Brain pericyte (primary cell): ENCODE results near the gene POMT1.
"Not testable (repeated sequence)": the region's sequence is repeated elsewhere in the genome, so short reads cannot be mapped to it uniquely, and the experiment has no call there.

ENCODE experiments used
- DNase-seq: peaks from one replicate; pipeline ENCODE4 v3.0.0-alpha.2; 2012; ENCODE audit warnings: low read depth, low spot score

Gene POMT1

GRCh38 chr9:131496844-131497405 lies 5.8 kb upstream of the POMT1 start:
- no peak for DNase-seq

DNA sequence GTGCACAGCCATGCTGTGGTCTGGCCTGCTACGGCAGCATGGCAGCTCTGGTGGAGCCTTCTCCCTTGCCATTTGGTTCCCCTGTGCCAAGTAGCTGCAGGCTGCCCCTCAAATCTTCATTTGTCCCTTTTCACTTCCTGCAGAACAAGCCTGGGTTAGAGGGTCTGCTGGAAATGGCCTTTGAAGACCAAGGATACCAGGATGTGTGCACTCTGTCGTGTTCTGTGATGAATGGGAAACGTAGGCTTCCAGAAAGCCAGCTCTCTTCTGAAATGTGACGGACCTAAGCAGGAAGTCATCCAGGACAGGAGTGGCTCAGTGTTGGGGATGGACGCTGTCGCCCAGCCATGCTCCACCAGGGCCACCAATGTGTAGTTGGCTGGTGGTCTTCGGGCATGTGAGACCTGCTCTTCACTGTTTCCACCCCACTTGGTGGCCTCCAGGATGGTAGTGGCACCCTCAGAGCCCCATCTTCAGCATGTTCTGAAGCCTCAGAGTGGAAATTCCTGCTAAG lies 3.4 kb upstream of the POMT1 start:
- no peak for DNase-seq

GRCh38 chr9:131500377-131500776 lies 2.3 kb upstream of the POMT1 start:
- DNase-seq, result no peak

DNA sequence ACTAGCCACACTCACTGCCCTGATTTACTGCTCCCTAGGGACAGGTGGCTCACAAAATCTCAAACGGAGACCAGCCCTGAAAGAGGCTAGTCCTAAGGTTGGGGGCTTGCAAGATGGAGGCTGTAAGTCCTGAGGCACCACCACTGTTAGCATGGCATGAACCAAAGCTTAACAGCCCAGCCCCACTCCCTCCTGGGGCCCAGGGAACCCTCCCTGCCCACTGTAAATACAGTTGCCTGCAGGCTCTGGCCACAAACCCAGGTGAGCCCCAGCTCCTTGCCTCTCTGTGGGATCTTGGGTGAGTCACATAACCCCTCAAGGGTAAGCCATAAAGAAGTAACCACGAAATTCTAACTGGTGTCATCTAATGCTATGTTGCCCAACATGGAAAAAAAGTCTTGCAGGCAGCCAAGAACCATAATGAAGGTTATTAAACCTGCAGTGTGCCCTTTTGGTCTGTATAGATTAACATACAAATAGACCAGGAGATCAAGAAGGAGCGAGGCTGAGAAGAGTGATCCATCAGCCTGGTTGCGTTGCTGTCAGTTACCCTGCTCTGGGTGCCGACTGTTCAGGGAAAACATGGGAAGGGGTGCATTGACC lies 1.7 kb upstream of the POMT1 start:
- DNase-seq, result no peak

DNA sequence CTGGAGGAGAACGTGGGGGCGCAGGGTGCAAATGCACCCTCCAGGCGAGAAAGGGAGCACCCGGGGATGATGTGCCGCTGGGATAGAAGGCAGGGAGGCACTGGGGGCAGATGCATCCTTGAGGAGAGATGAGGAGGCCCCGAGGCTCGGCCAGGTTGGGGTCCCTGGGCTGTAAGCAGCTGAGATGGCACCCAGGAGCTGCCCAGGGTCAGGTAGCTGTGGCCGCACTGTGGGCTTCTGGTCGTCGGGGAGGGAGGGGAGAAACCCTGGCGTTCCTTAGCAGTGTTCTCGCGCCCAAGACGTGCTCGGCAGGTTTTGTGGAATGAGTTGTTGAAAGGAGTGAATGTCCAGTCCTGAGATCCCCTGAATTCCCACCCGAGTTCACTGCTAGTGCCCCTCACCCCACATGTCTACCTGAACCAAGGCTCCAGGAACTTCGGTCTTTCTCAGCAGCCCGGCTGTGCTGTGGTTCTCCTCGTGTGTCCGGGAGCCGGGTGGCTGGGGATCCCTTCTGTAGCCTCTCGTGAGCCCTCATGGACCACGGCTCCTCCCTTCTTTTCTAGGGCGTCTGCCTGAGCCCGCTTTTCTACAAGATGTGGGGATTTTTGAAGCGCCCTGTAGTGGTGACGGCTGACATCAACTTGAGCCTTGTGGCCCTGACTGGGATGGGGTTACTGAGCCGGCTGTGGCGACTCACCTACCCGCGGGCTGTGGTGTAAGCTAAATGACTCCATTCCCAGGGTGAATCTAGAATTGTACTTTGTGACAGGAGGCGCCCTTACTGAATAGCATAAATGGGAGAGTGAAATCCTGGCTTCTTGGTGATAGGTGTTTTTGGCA lies 1.1 kb downstream of the POMT1 start:
- DNase-seq, result no peak

DNA sequence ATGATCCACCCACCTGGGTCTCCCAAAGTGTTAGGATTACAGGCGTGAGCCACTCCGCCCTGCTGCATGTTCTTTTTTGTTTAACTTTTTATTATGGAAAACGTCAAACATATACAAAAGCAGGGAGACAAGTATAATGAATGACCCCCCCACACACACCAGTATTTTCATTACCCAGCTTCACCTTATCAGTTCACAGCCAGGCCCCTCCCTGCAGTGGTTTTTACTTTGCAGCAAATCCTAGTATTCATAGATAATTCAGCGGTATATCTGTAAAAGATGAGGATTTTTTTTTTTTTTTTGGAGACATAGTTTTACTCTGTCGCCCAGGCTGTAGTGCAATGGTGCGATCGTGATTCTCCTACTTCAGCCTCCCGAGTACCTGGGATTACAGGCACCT lies 2.3 kb downstream of the POMT1 start:
- no peak for DNase-seq

GRCh38 chr9:131511416-131511815 lies 8.7 kb downstream of the POMT1 start:
- DNase-seq, result no peak

DNA sequence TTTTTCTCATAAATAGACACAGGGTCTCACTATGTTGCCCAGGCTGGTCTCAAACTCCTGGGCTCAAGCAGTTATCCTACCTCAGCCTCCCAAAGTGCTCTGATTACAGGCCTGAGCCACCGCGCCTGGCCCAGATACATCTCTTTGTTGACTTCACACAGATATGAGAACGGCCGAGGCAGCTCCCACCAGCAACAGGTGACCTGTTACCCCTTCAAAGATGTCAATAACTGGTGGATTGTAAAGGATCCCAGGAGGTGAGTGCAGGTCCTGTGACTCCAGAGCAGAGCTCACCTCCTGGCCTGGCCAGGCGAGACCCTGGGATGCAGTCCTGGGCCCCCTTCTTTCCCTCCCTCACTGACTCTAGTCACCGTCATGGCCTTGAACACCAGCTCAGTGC lies 9.2 kb downstream of the POMT1 start:
- DNase-seq, result no peak

- DNase-seq, result no peak
Measured at GRCh38 chr9:131513177-131513576, 10.5 kb downstream of the POMT1 start.

- DNase-seq, result not testable (repeated sequence)
Measured at GRCh38 chr9:131515559-131516031, 12.9 kb downstream of the POMT1 start.

GRCh38 chr9:131516100-131516499 lies 13.4 kb downstream of the POMT1 start:
- no peak for DNase-seq

GRCh38 chr9:131516930-131517329 lies 14.2 kb downstream of the POMT1 start:
- no peak for DNase-seq

- no peak for DNase-seq
Measured at GRCh38 chr9:131517761-131518190, 15.1 kb downstream of the POMT1 start.

GRCh38 chr9:131518553-131518952 lies 15.8 kb downstream of the POMT1 start:
- no peak for DNase-seq

DNA sequence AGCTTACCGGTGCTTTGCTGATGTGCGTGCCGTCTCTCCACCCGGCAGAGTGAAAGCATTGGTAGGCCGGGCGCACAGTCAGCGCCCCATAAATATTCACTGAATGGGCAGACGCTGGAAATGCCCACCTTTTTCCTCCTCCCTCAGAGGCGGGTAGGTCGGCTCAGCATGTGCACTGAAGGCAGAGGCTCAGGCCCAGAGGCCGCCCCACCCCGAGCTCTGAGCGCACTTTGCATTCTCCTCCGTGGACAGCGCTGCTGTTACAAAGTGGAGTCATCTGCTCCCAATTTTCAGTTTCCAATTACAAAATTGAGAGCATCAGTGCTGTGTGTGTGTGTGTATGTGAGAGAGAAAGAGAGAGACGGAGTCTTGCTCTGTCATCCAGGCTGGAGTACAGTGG lies 17.8 kb downstream of the POMT1 start:
- no peak for DNase-seq

- DNase-seq, result no peak
Measured at GRCh38 chr9:131521203-131521602, 18.5 kb downstream of the POMT1 start.

- DNase-seq, result no peak
Measured at GRCh38 chr9:131521822-131522221, 19.1 kb downstream of the POMT1 start.

- no peak for DNase-seq
Measured at GRCh38 chr9:131522257-131523085, 19.8 kb downstream of the POMT1 start.

GRCh38 chr9:131523086-131523388 lies 20.3 kb downstream of the POMT1 start:
- DNase-seq, result no peak

- DNase-seq, result no peak
Measured at GRCh38 chr9:131523451-131524435, 21.0 kb downstream of the POMT1 start.
